RWPE1 (cell line): Measurements from ENCODE around the gene ATP9A.
"Not testable (repeated sequence)": the region's sequence is repeated elsewhere in the genome, so short reads cannot be mapped to it uniquely, and the experiment has no call there.

ENCODE experiments used
- CTCF ChIA-PET: fragments of 350-600 bp; sonication (Branson Sonifier 250); formaldehyde crosslinking; extraction: SDS; loops from one replicate; lab custom pipeline; 2021; lab: Yijun Ruan, JAX
- POLR2A ChIA-PET: fragments of 400-600 bp; formaldehyde crosslinking; extraction: SDS; loops from one replicate; lab custom pipeline; 2020; ENCODE audit warnings: antibody characterized with exemption; ENCODE audit not compliant: low non-redundant PET; lab: Yijun Ruan, JAX
- DNase-seq: peaks from one replicate; pipeline ENCODE4 v3.0.0; 2012; ENCODE audit warnings: low spot score
- H3K27ac ChIP-seq: fragments of 450-650 bp; 2 replicates; pipeline ENCODE4 v1.5.1; 2017
- TF ChIP-seq, protein P1 (sequence below): fragments of 450-650 bp; conservative IDR thresholded peaks from 2 replicates; pipeline ENCODE4 v1.5.1; 2017; ENCODE audit warnings: low read depth, mild to moderate bottlenecking

The ATP9A gene, protein sequence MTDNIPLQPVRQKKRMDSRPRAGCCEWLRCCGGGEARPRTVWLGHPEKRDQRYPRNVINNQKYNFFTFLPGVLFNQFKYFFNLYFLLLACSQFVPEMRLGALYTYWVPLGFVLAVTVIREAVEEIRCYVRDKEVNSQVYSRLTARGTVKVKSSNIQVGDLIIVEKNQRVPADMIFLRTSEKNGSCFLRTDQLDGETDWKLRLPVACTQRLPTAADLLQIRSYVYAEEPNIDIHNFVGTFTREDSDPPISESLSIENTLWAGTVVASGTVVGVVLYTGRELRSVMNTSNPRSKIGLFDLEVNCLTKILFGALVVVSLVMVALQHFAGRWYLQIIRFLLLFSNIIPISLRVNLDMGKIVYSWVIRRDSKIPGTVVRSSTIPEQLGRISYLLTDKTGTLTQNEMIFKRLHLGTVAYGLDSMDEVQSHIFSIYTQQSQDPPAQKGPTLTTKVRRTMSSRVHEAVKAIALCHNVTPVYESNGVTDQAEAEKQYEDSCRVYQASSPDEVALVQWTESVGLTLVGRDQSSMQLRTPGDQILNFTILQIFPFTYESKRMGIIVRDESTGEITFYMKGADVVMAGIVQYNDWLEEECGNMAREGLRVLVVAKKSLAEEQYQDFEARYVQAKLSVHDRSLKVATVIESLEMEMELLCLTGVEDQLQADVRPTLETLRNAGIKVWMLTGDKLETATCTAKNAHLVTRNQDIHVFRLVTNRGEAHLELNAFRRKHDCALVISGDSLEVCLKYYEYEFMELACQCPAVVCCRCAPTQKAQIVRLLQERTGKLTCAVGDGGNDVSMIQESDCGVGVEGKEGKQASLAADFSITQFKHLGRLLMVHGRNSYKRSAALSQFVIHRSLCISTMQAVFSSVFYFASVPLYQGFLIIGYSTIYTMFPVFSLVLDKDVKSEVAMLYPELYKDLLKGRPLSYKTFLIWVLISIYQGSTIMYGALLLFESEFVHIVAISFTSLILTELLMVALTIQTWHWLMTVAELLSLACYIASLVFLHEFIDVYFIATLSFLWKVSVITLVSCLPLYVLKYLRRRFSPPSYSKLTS

DNA sequence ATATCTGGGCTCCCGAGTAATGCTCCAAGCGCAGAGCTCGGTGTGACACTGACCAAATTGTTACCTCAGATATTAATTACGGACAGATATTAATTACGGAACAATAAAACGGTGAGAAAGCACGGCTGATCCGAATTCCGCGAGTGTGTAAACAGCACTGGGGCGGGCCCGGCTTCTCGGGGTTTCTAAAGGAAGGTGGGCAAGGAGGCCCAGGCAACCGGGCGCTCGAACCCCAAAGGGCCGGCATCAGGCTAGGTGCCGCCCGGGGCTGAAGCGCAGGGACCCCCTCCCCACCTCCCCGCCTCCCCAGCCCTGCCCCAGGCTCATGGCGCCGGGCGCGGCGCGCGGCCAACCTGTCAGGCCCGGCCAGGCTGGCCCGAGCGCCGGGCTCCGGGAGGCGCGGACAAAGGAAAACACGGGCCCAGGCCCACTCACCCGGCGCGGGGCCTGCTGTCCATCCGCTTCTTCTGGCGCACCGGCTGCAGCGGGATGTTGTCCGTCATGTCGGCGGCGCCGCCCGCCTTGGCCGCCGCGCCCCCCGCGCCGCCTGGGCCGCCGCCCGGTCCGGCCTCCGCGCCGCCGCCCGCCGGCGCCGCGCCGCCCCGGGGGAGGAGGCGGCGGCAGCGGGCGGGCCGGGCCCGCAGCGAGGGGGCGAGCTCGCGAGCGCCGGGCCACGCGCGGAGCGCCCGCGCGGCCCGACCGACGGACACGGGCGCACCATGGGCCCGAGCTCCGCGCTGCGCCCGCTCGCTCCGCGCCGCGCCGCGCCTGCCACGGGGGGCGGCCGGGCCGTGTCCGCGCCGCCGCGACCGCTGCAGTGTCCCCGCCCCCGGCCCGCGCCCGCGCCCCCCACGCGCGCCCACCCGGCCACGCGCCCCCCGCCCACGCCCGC is at the start of gene ATP9A:
Gene ATP9A (minus strand): TSS at position 524 of the 892 bp plus-strand sequence. CDS start 21 bp downstream, at position 503.
- peak; percentile 44 for DNase-seq
- no peak within 1 kb of the TSS for H3K27ac ChIP-seq
- ChIA-PET POLR2A (no interaction called here), CTCF (interaction anchor here (0.6 to 1.4 kb wide), 6 partner anchors 8 to 316 kb away, joined by 3 to 7 read pairs (median 3); no protein-coding TSS in a partner anchor)
- TF ChIP-seq, protein P1, sequence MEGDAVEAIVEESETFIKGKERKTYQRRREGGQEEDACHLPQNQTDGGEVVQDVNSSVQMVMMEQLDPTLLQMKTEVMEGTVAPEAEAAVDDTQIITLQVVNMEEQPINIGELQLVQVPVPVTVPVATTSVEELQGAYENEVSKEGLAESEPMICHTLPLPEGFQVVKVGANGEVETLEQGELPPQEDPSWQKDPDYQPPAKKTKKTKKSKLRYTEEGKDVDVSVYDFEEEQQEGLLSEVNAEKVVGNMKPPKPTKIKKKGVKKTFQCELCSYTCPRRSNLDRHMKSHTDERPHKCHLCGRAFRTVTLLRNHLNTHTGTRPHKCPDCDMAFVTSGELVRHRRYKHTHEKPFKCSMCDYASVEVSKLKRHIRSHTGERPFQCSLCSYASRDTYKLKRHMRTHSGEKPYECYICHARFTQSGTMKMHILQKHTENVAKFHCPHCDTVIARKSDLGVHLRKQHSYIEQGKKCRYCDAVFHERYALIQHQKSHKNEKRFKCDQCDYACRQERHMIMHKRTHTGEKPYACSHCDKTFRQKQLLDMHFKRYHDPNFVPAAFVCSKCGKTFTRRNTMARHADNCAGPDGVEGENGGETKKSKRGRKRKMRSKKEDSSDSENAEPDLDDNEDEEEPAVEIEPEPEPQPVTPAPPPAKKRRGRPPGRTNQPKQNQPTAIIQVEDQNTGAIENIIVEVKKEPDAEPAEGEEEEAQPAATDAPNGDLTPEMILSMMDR, result no peak; the same call in 1 of the 2 replicates

DNA sequence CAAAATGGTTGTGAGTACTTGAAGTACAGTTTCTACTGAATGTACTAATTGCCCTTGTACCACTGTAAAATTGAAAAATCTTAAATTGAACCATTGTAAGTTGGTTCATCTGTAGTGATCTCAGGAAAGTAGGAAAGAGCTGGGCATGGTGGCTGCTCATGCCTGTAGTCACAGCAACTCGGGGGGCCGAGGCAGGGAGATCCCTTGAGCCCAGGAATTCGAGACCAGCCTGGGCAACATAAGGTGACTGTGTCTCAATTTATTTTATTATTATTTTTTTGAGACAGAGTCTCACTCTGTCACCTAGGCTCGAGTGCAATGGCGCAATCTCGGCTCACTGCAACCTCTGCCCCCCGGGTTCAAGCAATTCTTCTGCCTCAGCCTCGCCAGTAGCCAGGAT is 48.7 kb upstream of the ATP9A start:
- CTCF ChIA-PET, result interaction anchor here (0.6 kb wide), 2 partner anchors 93 to 149 kb away, joined by 4 to 8 read pairs; no protein-coding TSS in a partner anchor
- H3K27ac ChIP-seq, POLR2A ChIA-PET, DNase-seq: not testable (repeated sequence)

DNA sequence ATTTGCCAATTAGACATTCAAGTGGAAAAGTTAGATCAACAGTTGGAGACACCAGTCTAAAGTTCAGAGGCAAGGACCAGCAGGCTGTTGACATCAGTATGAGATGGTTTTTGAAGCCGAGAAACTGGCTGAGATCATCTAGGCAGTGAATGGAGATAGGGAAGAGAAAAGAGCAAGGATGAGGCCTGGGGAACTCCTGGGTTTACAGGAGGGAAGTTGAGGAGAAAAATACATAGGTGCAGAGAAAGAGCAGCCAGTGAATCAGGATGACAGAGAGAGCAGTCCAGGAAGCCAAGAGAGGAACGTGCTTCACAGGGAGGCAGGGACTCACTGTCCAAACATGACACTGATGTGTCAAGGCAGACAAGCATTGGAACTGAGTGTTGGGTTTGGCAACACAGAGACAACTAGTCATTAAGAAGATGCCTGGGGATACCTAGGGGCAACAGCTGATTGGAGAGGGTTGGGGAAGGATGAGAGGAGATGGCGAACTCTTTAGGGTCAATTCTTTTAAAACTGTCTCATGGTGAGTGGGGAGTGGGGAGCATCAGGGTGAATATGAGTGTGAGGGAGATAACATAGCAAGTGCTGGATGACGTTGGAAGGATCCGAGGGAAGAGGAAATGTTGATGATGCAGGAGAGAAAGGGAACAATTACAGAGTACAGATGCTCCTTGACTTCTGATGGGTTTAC is 47.3 kb upstream of the ATP9A start:
- no peak overlapping the region for H3K27ac ChIP-seq
- ChIA-PET CTCF (no interaction called here), POLR2A (no interaction called here)
- DNase-seq, result no peak
- TF ChIP-seq, protein P1, result no peak

DNA sequence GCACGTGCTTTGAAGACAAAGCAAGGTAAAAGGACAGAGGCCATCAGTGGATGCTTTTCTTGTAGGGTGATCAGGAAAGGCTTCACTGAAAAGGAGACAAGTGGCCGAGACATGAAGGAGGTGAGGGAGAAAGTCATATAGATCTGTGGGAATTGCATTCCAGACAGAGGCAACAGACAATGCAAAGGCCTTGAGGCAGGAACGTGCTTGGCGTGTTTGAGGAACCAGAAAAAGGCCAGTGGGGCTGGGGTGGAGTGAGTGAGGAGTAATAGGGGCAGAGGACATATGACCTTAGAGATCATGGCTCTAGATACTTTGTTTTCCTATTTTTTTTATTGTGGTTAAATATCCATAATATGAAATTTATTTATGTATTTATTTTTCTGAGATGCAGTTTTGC is 44.7 kb upstream of the ATP9A start:
- no peak overlapping the region for H3K27ac ChIP-seq
- DNase-seq, result no peak
- ChIA-PET CTCF (interaction anchor here (1.1 kb wide), 1 partner anchor 248 kb away, joined by 3 read pairs; no protein-coding TSS in a partner anchor), POLR2A (no interaction called here)
- TF ChIP-seq, protein P1, result no peak

DNA sequence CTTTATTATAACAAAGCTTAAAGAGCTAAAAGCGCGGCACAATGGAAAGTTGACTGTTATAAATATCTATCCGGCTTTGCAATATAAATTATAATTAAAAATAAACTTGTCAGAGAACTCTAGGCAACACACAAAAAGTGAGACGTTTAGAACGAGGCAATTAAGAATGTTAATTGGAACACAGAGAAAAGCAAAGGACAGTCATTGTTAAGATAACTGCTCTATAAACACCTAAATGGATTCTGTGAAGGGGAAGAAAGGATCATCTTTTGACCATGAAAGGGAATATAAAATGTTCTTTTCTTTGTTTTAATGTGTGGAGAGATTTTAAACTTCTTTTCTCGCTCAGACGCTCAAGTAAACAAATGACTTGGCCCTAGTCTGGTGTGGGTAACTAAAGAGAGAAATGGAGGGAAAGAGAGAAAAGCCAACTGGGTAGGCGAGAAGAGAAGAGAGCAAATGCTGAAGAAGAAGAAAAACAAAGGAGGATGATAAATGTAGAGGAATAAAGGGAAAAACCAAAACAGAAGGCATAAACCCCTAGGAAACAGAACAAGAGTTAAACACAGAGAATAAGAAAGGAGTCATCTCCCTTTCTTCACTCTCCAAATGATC is 43.4 kb upstream of the ATP9A start:
- CTCF ChIA-PET, result interaction anchor here (2.3 kb wide), 1 partner anchor 12 kb away, joined by 11 read pairs; no protein-coding TSS in a partner anchor
- no peak overlapping the region for H3K27ac ChIP-seq
- TF ChIP-seq, protein P1, result no peak

More for the DNA sequence above, 43.4 kb upstream of the ATP9A start:
- POLR2A ChIA-PET, result no interaction called here
- no peak for DNase-seq
